Right forelimb (tissue), 1 donor: ENCODE results near the gene OR51A4.
"Not testable (repeated sequence)": the region's sequence is repeated elsewhere in the genome, so short reads cannot be mapped to it uniquely, and the experiment has no call there.

ENCODE experiments used
- DNase-seq: peaks from one replicate; pipeline ENCODE4 v3.0.0-alpha.2; 2018

OR51A4 gene, protein sequence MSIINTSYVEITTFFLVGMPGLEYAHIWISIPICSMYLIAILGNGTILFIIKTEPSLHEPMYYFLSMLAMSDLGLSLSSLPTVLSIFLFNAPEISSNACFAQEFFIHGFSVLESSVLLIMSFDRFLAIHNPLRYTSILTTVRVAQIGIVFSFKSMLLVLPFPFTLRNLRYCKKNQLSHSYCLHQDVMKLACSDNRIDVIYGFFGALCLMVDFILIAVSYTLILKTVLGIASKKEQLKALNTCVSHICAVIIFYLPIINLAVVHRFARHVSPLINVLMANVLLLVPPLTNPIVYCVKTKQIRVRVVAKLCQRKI

DNA sequence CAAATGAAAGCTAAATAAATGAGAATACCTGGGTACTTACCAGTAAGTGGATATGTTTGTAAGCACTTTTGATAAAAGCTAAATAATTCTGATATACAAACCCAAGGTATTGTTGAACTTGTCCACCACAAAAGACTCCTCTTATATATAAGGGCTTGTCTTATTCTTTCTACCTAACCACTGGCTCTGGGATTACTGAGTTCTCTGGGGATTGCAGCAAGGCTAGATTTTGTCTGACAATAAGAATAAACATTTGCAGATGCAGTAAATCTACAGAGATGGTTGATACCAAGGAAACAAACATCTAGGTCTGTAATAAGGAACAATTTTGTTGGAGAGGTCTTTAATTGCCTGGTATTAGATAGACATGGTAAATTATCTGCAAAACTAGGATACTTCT is at the start of gene OR51A4:
OR51A4 (minus strand) TSS at position 101 of the 400 bp plus-strand sequence. CDS start 505 bp downstream, outside the sequence.
- DNase-seq: no peak

DNA sequence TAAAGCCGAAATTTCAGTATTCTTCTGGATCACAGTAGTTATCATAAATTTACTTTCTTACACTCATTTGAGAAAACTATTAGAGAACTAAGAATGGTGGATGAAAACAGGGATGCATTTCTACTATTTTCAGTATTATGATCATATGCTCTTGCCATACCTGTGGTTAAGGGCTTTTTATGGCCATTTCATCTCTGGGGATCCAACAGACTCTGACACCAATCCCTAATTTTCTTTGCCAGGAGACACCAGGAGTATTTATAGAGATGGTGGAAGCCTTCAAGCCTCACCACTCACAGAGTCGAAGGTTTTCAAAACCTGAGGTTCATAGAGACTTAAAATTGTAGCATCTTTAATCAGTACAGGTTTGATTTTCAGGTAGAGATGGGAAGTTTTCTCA is 47.1 kb upstream of the OR51A4 start, which contains the start of gene OR51L1:
OR51L1 (plus strand) TSS at position 301 of the 400 bp plus-strand sequence. CDS start 4,132 bp downstream, outside the sequence.
- no peak for DNase-seq

DNA sequence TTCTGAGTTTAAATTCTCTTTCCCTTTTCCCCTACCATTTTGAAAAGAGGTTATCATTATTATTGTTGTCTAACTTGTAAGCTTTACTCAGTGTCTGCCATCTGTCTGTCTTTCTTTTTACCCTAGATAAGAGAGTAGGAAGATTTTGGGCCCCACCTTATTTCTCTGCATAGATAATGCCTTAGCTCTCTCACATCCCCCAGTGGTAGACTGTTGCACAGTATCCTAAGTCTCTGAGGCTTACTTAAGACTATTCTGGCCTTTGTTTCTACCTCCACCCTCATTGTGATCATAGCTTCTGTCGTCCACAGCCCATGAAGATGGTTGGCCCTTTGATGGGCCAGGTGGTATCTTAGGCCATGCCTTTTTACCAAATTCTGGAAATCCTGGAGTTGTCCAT is 43.7 kb upstream of the OR51A4 start:
- DNase-seq: no peak

DNA sequence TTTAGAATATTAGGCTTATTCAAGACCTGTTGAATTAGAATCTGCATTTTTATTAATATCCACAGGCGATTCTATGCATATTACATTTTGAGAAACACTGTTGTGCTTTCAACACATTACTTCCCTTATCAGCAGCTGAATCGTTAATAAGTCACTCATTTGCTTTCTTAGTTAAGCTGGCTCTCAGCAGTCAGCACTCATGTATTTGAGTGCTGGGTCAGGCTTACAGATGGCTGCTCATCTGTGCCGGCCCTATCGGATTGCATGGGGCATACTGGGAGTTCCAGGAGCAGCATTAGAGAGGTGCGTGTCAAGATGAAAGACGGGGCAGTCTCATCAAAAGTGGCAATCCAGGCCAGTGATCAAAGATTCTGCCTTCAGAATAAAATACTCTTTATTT is 36.4 kb upstream of the OR51A4 start:
- no peak for DNase-seq

DNA sequence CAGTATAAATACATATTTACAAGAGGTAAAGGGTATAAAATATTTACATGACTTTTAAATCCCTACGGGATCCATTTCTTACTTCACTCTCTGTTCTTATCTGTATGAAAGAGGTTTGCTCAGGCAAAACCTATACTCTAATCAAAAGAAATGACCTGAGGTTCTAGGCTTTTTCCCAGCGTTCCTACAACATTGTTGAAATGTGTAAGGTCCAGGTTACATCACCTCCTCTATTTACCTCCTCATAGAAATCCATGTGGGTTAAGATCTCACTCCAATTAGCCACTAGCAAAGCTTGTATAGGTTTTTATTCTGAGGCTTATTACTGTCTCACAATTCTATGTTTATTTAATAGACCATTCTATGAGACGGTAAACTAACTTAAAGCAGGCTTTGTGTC is 35.3 kb upstream of the OR51A4 start:
- no peak for DNase-seq

DNA sequence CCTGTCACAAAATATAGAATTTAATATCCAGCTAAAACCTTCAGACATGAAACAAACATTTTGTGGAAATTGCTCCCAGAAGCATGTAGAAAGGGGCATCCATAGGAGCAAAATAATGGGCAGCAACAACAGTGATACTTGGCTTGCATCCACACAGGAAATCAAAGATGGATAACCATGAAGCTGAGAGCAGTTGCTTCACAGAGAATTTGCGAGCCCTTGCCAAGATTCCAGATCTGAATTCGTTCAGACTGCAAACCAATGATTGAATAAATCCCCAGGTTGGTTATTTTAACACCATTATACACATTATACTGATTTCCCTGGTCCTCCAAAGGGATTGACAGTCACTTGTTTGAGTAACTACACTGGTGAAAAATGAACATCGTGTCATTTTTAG is 31.6 kb upstream of the OR51A4 start:
- no peak for DNase-seq

DNA sequence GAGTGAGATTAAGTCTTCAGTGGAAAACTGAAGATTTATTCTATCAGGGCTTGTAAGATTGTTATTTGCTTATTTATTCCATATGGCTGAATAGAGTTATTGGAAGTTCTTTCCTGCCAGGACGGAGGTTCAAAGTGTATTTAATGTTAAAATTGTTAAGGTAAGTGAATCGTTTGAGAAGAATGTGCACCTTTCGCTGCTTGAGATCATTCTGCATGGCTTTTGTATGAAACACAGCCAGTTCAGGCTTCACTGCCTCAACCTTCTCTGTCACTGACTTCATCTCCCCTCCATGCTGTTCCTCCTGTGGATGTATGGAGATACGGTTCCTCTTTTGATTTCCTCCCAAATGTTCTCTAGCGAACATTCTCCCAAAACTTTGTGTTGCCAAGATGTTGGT is 28.0 kb upstream of the OR51A4 start:
- DNase-seq: no peak

DNA sequence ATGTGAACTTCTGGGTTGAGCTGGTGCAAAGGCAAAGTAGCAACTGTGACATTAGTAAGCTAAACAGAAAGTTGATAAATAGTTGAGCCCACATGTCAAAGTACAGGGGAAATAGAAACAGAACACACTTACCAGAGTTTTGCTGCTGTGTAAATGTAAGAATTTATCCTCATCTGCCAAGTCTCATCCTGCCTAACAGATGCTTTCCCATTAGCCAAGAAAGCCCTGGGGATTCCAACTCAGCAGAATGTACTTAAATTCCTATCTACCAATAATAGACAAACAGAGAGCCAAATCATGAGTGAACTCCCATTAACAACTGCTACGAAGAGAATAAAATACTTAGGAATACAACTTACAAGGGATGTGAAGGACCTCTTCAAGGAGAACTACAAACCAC is 15.4 kb upstream of the OR51A4 start:
- DNase-seq: no peak

DNA sequence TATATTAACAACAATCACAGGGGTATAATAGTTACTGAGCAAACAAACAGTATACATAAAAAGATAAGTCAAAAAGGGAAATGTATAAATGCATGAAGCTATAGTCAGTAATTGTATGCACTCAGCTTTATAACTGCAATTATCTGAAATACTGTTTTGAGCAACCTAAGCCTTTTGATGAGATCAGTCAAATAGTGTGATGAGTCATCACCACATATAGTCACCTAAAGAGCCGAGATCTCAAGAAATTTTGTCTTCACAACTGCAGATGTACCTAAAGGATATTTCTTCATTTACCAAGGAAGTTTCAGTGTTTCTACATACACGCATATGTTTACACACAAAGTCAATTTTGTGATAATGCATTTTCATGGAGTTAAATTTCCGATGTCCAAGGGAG is 13.5 kb upstream of the OR51A4 start:
- DNase-seq: no peak

DNA sequence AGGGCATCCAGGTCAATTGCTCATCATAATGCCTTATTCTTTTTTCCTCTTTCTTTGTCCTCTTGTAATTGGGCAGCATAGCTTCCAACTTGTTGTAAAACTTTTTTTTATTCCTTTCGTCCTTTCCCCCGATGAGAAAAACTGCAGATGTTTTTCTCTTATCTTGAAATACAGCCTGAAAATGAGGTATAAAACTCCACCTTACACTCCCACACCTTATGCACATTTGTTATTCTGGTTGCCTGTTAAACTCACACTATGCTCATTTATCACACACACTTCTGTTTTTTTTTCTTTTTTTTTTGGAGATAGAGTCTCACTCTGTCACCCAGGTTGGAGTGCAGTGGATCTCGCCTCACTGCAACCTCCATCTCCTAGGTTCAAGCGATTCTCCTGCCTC is 10.0 kb upstream of the OR51A4 start:
- no peak for DNase-seq

DNA sequence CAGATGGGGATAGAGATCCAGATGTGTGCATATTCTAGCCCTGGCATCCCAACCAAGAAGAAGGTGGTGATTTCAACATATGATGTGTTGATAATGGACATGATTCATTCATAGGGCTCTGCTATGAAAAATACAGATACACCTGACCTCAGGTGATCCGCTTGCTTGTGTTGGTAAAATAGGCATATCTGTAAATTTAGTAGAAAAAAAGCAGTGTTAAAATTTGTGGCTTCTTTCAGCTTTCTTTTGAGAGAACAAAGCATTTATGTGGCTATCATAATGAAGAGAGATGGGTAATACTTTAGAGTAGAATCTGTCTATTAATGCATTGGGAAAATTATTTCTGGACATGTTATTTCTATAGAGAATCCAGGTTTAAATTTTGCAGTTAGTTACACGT is 8.2 kb upstream of the OR51A4 start, which contains the start of gene OR51A2:
OR51A2 (minus strand) TSS at position 101 of the 400 bp plus-strand sequence; CDS start at position 101, 0 bp downstream.
- DNase-seq: not testable (repeated sequence)

DNA sequence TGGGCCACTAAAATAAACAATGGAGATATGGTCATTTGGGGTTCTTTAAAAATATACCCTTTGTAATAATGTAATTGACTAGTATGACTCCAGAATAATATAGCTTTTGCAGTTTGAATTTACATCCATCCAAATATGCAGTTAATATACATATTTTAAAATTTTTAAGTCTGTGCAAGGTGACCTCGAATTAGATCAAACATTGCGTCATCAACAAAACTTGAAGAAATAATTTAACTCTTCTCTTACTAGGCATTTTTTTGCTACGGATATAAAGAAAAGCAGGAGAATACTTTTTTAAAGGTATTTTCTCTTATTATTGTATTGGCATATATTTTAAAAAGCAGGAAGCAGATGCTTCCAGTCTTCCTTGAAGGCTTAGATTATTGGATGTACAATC is 10.7 kb downstream of the OR51A4 start:
- no peak for DNase-seq

DNA sequence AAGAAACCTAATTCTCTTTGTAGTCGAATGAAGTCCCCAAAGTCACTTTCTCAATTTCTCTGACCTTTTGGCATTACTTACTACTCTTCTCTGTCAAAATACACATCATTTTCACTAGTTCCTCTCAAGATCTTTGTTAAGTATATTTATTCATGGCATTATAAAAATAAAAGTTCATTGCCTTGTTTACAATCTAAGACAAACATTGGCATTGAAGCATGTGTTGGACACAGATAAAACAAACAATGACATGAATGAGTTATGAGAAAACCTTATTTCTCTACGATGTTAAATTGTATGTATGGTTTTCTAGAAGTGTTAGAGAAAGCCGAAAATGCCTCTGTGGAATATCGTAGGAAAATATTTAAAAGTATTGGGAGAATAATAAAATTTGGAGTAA is 14.7 kb downstream of the OR51A4 start:
- no peak for DNase-seq

DNA sequence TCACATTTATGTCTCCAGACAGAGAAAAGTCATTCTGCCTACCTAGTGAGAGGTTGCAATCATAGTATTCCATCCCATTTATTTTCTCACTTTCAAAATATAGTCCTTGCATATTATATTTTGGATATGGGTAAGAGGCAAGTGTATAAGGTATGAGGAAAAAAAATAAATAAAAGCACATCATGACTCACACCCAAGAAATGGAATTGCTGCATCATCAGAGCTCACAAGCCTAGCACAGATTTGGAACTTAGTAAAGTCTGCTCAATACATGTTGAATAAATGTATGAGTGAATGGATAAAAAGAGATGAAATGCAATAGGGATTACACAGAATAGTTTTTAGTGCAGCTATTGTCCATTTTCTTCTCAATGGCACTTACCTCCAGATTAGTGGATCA is 20.8 kb downstream of the OR51A4 start:
- DNase-seq: no peak

DNA sequence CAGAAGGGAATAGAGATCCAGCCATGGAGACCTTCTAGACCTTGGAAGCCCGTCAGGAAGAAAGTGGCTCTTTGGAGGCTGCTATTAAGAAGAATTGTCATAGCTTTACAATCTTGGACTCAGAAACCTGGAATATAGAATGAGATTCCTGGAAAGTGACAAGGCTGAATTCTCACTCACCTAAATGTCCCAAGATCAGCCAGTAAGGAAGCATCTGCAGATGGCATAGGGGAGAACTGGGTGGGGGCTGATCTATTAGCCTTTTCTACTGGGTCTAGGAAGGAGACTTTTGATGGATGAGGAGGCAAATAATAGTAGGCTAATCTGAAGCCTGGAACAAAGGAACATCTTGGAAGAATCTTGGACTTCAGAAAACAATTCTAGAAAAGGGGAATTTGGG is 23.2 kb downstream of the OR51A4 start, which contains the start of gene OR51G1:
OR51G1 (minus strand) TSS at position 101 of the 400 bp plus-strand sequence; CDS start at position 101, 0 bp downstream.
- no peak for DNase-seq

DNA sequence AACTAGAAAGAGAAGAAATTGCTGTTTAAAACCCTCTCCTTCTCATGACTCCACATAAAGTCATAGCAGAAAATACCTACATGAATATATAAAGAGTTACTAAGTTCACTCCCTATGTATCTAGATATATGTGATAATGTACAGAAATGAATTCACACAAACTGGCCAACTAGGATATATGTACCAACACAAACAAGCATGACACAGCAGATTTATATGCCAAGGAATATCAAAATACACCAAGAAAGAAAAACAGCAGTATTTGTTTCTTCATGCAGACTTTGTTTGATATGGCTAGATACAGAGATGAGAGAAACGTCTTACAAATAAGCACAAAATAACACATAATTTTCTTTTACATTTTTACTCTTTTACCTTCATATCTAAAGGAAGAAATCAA is 25.1 kb downstream of the OR51A4 start:
- DNase-seq: no peak

DNA sequence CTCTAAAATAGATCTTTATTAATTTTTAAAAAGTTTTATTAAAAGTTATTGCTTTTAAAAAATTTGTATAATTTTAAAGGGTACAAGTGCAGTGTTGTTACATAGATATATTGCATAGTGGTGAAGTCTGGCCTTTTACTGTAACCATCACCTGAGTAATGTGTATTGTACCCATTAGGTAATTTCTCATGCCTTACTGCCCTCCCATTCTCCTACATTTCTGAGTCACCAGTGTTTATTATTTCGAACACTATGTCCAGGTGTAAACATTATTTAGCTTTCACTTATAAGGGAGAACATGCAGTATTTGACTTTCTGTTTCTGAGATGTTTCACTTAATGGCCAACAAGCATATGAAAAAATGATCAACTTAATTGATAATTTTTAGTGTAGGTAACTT is 25.6 kb downstream of the OR51A4 start:
- DNase-seq: no peak

DNA sequence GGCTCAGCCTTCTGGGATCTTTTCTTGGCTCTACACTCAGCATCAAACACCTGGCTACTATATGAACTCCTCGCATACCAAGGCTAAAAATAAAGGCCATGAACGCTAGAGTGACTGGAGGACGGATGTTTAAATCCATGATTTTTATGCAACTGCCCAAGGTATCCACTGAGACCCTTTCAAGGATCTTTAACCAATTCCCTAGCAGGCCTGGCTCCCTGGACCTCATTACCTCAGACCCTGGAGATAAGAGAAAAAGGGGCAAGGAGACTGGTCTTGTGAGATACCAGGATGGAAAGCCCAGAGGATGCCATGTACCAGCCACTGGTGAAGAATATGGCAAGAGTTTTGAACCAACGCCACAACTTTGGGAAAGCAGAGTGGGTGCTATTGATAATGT is 28.2 kb downstream of the OR51A4 start, which contains the start of gene OR51G2:
OR51G2 (minus strand) TSS at position 101 of the 400 bp plus-strand sequence. CDS start 3,687 bp downstream, outside the sequence.
- DNase-seq: no peak

DNA sequence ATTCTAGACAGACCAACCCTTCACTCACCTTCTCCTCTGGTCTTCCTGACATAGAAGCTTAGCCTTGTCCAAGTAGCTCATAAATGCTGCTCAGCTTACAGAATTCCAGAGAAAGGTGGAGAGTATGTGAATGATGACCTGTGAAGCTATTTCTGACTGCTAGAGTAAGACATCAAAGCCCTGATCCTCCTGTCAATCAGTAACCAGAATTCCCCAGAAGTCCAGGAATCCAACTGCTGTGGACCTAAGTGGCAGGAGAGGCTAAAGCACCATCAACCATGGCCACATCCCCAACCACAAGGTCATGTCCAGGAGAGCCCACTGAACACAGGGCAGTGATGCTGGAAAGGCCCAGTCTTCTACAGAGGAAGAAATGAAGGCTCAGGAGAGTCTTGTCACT is 30.8 kb downstream of the OR51A4 start:
- no peak for DNase-seq

DNA sequence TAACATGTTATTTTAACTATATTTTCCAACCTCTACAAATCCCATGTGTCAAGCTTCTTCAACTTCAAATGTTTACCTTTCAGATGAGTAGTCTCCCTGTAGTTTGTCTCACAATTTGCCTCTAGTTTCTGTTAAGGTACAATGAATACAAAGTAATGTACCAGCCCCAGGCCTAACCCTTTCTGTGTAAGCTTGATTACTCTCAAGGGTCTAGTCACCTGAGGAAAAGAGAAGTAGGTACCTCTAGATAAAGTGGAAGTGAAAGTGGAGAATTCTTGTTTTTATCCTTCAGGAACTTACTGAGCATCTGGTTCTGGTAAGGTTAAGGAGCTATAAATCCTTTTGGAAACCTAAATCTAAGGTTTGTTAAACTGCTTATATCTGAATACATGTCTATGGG is 43.9 kb downstream of the OR51A4 start, which contains the start of gene OR51A7:
OR51A7 (plus strand) TSS at position 300 of the 400 bp plus-strand sequence. CDS start 3,587 bp downstream, outside the sequence.
- no peak for DNase-seq
